ENCODE measurements around the gene CLEC20A.

DNA sequence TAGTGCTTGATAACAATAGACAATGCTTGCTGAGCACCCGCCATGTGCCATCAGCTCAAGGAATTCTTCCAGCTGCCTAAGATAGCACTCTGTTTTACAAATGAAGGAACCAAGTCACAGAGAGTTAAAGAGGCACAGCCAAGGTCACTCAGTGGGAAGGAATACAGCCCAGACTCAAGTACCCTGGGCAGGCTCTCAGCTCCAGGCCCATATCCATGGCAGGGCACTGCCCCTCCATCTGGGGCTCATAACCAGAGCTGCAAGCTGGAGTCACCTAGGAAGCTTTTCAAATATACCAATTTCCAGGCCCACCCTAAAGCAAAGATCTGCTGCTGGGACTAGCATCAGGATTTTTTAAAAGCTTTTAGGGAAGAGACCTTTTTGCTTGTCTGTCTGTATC, 1.6 kb downstream of the CLEC20A start:
- TF ChIP-seq, protein P1, sequence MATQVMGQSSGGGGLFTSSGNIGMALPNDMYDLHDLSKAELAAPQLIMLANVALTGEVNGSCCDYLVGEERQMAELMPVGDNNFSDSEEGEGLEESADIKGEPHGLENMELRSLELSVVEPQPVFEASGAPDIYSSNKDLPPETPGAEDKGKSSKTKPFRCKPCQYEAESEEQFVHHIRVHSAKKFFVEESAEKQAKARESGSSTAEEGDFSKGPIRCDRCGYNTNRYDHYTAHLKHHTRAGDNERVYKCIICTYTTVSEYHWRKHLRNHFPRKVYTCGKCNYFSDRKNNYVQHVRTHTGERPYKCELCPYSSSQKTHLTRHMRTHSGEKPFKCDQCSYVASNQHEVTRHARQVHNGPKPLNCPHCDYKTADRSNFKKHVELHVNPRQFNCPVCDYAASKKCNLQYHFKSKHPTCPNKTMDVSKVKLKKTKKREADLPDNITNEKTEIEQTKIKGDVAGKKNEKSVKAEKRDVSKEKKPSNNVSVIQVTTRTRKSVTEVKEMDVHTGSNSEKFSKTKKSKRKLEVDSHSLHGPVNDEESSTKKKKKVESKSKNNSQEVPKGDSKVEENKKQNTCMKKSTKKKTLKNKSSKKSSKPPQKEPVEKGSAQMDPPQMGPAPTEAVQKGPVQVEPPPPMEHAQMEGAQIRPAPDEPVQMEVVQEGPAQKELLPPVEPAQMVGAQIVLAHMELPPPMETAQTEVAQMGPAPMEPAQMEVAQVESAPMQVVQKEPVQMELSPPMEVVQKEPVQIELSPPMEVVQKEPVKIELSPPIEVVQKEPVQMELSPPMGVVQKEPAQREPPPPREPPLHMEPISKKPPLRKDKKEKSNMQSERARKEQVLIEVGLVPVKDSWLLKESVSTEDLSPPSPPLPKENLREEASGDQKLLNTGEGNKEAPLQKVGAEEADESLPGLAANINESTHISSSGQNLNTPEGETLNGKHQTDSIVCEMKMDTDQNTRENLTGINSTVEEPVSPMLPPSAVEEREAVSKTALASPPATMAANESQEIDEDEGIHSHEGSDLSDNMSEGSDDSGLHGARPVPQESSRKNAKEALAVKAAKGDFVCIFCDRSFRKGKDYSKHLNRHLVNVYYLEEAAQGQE (IDR thresholded peaks at IDR 0.05; ENCODE audit: insufficient read depth in 1 of 2, low read depth in 2 of 2, low read length in 2 of 2) = no peak
- TF ChIP-seq POLR2AphosphoS5 (IDR thresholded peaks at IDR 0.05; ENCODE audit: low read depth, low read length) = no peak
- TF ChIP-seq SIN3A (IDR thresholded peaks at IDR 0.05; ENCODE audit: borderline replicate concordance, insufficient read depth, low read length) = no peak

All from PFSK-1 (cell line).